Islet precursor cell (in vitro differentiated cells): Measurements from ENCODE around the gene GYS2.
"Not testable (repeated sequence)": the region's sequence is repeated elsewhere in the genome, so short reads cannot be mapped to it uniquely, and the experiment has no call there.

Experiments
- DNase-seq: peaks from one replicate; pipeline ENCODE4 v3.0.0-alpha.2; 2018

Gene GYS2

GRCh38 chr12:21600196-21600595, 4.5 kb downstream of the GYS2 start:
- DNase-seq: no peak

GRCh38 chr12:21599143-21599999, 5.3 kb downstream of the GYS2 start:
- DNase-seq: no peak

GRCh38 chr12:21598651-21599050, 6.0 kb downstream of the GYS2 start:
- DNase-seq: no peak

GRCh38 chr12:21595356-21595755, 9.3 kb downstream of the GYS2 start:
- not testable (repeated sequence) for DNase-seq

- DNase-seq: no peak
Measured at GRCh38 chr12:21585485-21585884, 19.2 kb downstream of the GYS2 start.

- DNase-seq: not testable (repeated sequence)
Measured at GRCh38 chr12:21584403-21585182, 20.1 kb downstream of the GYS2 start.

- no peak for DNase-seq
Measured at GRCh38 chr12:21583587-21583986, 21.1 kb downstream of the GYS2 start.

GRCh38 chr12:21580748-21581516, 23.7 kb downstream of the GYS2 start:
- no peak for DNase-seq

- DNase-seq: no peak
Measured at GRCh38 chr12:21577516-21577915, 27.1 kb downstream of the GYS2 start.

- no peak for DNase-seq
Measured at GRCh38 chr12:21576431-21576830, 28.2 kb downstream of the GYS2 start.

- DNase-seq: no peak
Measured at GRCh38 chr12:21573733-21574358, 30.8 kb downstream of the GYS2 start.

GRCh38 chr12:21571046-21571445, 33.6 kb downstream of the GYS2 start:
- no peak for DNase-seq

- DNase-seq: no peak
Measured at GRCh38 chr12:21568115-21568514, 36.5 kb downstream of the GYS2 start.

- DNase-seq: no peak
Measured at GRCh38 chr12:21566907-21567394, 37.7 kb downstream of the GYS2 start.

GRCh38 chr12:21566223-21566906, 38.3 kb downstream of the GYS2 start:
- no peak for DNase-seq

- DNase-seq: no peak
Measured at GRCh38 chr12:21562859-21563258, 41.8 kb downstream of the GYS2 start.

GRCh38 chr12:21561158-21561557, 43.5 kb downstream of the GYS2 start:
- DNase-seq: no peak

- DNase-seq: no peak
Measured at GRCh38 chr12:21559855-21560569, 44.6 kb downstream of the GYS2 start.

- no peak for DNase-seq
Measured at GRCh38 chr12:21558100-21558679, 46.5 kb downstream of the GYS2 start.

- DNase-seq: no peak
Measured at GRCh38 chr12:21553329-21553675, 51.3 kb downstream of the GYS2 start.
